A673 (cell line): Measurements from ENCODE around the gene EPO. TPM values are rescaled to one million over a fixed set of nuclear protein-coding genes. Genes with fewer than 3 reads are reported as not detected.

Experiments used
- BruUV-seq: library from RNA; stranded (reverse); fragments of 400-500 nt; replicated peaks from 2 replicates; lab custom pipeline; 2021; lab: Mats Ljungman, UMichigan
- CTCF ChIA-PET: fragments of 300-600 bp; sonication (Branson Sonifier 250); formaldehyde crosslinking; loops from one replicate; lab custom pipeline; 2022; ENCODE audit warnings: antibody characterized with exemption; lab: Charles Lee
- POLR2A ChIA-PET: fragments of 300-600 bp; sonication (Branson Sonifier 250); formaldehyde crosslinking; loops from one replicate; lab custom pipeline; 2022; ENCODE audit warnings: antibody characterized with exemption; ENCODE audit not compliant: low non-redundant PET; lab: Charles Lee
- DNase-seq: peaks from one replicate; pipeline ENCODE4 v3.0.0-alpha.2; 2015; ENCODE audit warnings: low spot score
- H3K27ac ChIP-seq: fragments of 200-600 bp; sonication (generic); 2 replicates; pipeline ENCODE4 v1.5.1; 2016; ENCODE audit warnings: mixed run types, low read depth, mild to moderate bottlenecking, mixed read lengths, antibody characterized with exemption, low read length; ENCODE audit not compliant: poor library complexity, severe bottlenecking
- H3K27me3 ChIP-seq: fragments of 200-600 bp; sonication (generic); replicated peaks from 2 replicates; pipeline ENCODE4 v1.6.1; 2017; ENCODE audit warnings: mixed run types, low read depth, mild to moderate bottlenecking, mixed read lengths, antibody characterized with exemption, low read length; ENCODE audit not compliant: insufficient read depth, poor library complexity
- H3K36me3 ChIP-seq: fragments of 200-600 bp; sonication (generic); 2 replicates; pipeline ENCODE4 v1.6.1; 2016; ENCODE audit warnings: mixed run types, mild to moderate bottlenecking, mixed read lengths, antibody characterized with exemption, low read length; ENCODE audit not compliant: insufficient read depth, poor library complexity, severe bottlenecking
- H3K4me1 ChIP-seq: fragments of 200-600 bp; sonication (generic); 2 replicates; pipeline ENCODE4 v1.6.1; 2017; ENCODE audit warnings: mixed run types, mild to moderate bottlenecking, mixed read lengths, antibody characterized with exemption, low read length; ENCODE audit not compliant: insufficient read depth, poor library complexity, severe bottlenecking
- H3K4me3 ChIP-seq: fragments of 200-600 bp; sonication (generic); 2 replicates; pipeline ENCODE4 v1.5.1; 2016; ENCODE audit warnings: low read depth, mixed run types, mild to moderate bottlenecking, mixed read lengths, low read length; ENCODE audit not compliant: poor library complexity, severe bottlenecking
- H3K9me3 ChIP-seq: fragments of 200-600 bp; sonication (generic); 2 replicates; pipeline ENCODE4 v1.6.1; 2016; ENCODE audit warnings: mixed run types, low read depth, mild to moderate bottlenecking, mixed read lengths, antibody characterized with exemption, low read length; ENCODE audit not compliant: poor library complexity, severe bottlenecking
- EZH2 ChIP-seq: fragments of 200-600 bp; sonication (generic); IDR thresholded peaks from 2 replicates; pipeline ENCODE4 v1.6.1; 2017; ENCODE audit warnings: borderline replicate concordance, low read depth, mild to moderate bottlenecking, mixed read lengths, antibody characterized with exemption, low read length; ENCODE audit not compliant: poor library complexity, severe bottlenecking
- intact Hi-C: fragments of 100-400 bp; cut with micrococcal nuclease; formaldehyde crosslinking; loops from one replicate; pipeline ENCODE4 v1.10.0; 2022; ENCODE audit not compliant: unreplicated experiment
- total RNA-seq: library from RNA; stranded (reverse); gene quantifications from 2 replicates; pipeline ENCODE4 v1.2.3, GENCODE V29; 2021
- TF ChIP-seq, protein P1 (sequence below): fragments of 300-800, 200-600 bp; sonication (generic); conservative IDR thresholded peaks from 2 replicates; pipeline ENCODE4 v1.5.1; 2017; ENCODE audit warnings: low read depth, mild to moderate bottlenecking, antibody characterized with exemption, low read length, moderate library complexity, mixed read lengths

Gene EPO
- total RNA-seq, 1 experiment from 2014 or later: 0.21 TPM

DNA sequence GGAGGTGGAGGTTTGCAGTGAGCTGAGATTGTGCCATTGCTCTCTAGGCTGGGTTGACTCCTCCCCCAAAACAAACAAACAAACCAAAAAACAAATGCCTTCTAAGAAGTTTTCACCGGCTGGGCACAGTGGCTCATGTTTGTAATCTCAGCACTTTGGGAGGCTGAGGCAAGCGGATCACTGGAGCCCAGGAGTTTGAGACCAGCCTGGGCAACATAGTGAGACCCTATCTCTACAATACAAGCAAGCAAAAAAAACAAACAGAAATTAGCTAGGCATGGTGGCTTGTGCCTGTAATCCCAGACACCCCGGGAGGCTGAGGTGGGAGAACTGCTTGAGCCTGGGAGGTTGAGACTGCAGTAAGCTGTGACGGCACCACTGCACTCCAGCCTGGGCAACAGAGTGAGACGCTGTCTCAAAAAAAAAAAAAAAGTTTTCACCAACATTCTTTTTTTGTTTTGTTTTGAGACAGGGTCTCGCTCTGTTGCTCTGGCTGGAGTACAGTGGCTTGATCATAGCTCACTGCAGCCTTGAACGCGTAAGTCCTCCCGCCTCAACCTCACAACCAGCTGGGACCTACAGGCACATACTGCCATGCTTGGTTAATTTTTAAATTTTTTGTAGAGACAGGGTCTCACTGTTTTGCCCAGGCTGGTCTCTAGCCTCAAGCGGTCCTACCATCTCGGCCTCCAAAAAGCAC, 11.8 kb downstream of the EPO start:
- ChIA-PET CTCF (interaction anchor here (0.5 kb wide), 1 partner anchor 445 kb away, joined by 3 read pairs; no protein-coding TSS in a partner anchor), POLR2A (no interaction called here)
- Histone ChIP-seq H3K4me3 (no peak overlapping the region), H3K36me3 (no peaks in the 10 kb centered on the region), H3K9me3 (no peaks in the 10 kb centered on the region), H3K4me1 (no peaks in the 10 kb centered on the region), H3K27me3 (no peaks in the 10 kb centered on the region), H3K27ac (no peak overlapping the region)
- TF ChIP-seq, protein P1, sequence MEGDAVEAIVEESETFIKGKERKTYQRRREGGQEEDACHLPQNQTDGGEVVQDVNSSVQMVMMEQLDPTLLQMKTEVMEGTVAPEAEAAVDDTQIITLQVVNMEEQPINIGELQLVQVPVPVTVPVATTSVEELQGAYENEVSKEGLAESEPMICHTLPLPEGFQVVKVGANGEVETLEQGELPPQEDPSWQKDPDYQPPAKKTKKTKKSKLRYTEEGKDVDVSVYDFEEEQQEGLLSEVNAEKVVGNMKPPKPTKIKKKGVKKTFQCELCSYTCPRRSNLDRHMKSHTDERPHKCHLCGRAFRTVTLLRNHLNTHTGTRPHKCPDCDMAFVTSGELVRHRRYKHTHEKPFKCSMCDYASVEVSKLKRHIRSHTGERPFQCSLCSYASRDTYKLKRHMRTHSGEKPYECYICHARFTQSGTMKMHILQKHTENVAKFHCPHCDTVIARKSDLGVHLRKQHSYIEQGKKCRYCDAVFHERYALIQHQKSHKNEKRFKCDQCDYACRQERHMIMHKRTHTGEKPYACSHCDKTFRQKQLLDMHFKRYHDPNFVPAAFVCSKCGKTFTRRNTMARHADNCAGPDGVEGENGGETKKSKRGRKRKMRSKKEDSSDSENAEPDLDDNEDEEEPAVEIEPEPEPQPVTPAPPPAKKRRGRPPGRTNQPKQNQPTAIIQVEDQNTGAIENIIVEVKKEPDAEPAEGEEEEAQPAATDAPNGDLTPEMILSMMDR: no peak
- no peak for DNase-seq
- no TSS peak for BruUV-seq
- intact Hi-C loops: no loop called here

DNA sequence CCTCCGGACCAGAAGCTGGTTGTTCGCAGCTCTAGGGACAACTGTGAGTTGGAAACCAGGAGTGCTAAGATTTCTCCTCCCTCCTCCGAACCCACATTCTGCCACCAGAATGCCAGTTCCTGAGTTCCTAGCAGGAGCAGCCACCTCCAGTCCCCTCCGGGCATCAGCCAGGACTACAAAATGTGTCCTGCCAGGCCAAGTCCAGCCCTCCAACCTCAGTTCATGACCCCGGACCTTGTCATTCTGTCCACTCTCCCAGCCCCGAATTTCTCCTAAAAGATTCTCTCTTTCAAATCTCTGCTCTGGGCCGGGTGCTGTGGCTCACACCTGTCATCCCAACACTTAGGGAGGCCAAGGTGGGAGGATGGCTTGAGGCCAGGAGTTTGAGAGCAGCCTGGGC, 15.5 kb downstream of the EPO start:
- intact Hi-C loops: no loop called here
- Histone ChIP-seq H3K4me3 (no peak overlapping the region), H3K27me3 (no peaks in the 10 kb centered on the region), H3K36me3 (no peaks in the 10 kb centered on the region), H3K27ac (no peak overlapping the region), H3K9me3 (no peaks in the 10 kb centered on the region), H3K4me1 (no peaks in the 10 kb centered on the region)
- ChIA-PET CTCF (interaction anchor here (0.6 kb wide), 1 partner anchor 154 kb away, joined by 9 read pairs; the partner anchor contains the start of gene UFSP1), POLR2A (no interaction called here)
- DNase-seq: no peak
- TF ChIP-seq, protein P1: no peak
- no peak for TF ChIP-seq EZH2
- BruUV-seq: no TSS peak

DNA sequence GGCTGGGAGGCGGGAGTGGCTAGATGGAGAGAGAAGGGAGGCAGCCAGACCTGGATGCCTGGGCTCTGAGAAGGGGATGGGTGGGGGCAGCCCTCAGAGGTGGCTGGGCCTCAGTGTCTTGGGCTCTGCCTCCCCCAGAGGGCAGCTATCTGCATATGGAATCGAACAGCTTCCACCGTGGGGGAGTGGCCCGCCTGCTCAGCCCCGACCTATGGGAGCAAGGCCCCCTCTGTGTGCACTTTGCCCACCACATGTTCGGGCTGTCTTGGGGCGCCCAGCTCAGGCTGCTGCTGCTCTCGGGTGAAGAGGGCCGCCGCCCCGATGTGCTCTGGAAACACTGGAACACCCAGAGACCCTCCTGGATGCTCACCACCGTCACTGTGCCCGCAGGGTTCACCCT, 16.4 kb downstream of the EPO start:
- no peak overlapping the region for H3K4me3 ChIP-seq
- no TSS peak for BruUV-seq
- CTCF ChIA-PET: no interaction called here

More for the DNA sequence above, 16.4 kb downstream of the EPO start:
- TF ChIP-seq EZH2: no peak
- TF ChIP-seq, protein P1: no peak
- H3K9me3 ChIP-seq: no peaks in the 10 kb centered on the region
- POLR2A ChIA-PET: no interaction called here
- no peak for DNase-seq
- H3K36me3 ChIP-seq: no peaks in the 10 kb centered on the region
- H3K27ac ChIP-seq: no peak overlapping the region
- intact Hi-C loops: no loop called here
- no peaks in the 10 kb centered on the region for H3K27me3 ChIP-seq
- no peaks in the 10 kb centered on the region for H3K4me1 ChIP-seq
